Tibial nerve (tissue), 4 donors: ENCODE results near the gene UPK3A. TPM values are rescaled to one million over a fixed set of nuclear protein-coding genes. Genes with fewer than 3 reads are reported as not detected.
A peak's percentile ranks its signal among the peaks of the same experiment; 100 is the strongest.

Experiments used
- DNase-seq, 2 donors: peaks; one replicate each; pipeline ENCODE4 v3.0.0-alpha.2; 2019; ENCODE audit warnings: low spot score in 2 of 2
- H3K27ac ChIP-seq, 4 donors: fragments of 200-600 bp; sonication (generic) in 3 of 4; one replicate each; pipeline ENCODE4 v1.5.1; 2017 to 2019; ENCODE audit warnings: mild to moderate bottlenecking in 1 of 4
- H3K27me3 ChIP-seq, 2 donors: fragments of 200-600 bp; sonication (generic) in 1 of 2; one replicate each; pipeline versions ENCODE4 v1.5.1 to v1.6.0; 2017 to 2019
- H3K36me3 ChIP-seq, 3 donors: fragments of 200-600 bp; sonication (generic); one replicate each; pipeline ENCODE4 v1.5.1; 2018 to 2019
- H3K4me1 ChIP-seq, 4 donors: fragments of 200-600 bp; sonication (generic) in 3 of 4; one replicate each; pipeline ENCODE4 v1.5.1; 2017 to 2019
- H3K4me3 ChIP-seq, 4 donors: fragments of 200-600 bp; sonication (generic) in 3 of 4; one replicate each; pipeline ENCODE4 v1.5.1; 2017 to 2019; ENCODE audit warnings: mild to moderate bottlenecking in 1 of 4, moderate library complexity in 1 of 4
- H3K9me3 ChIP-seq, 4 donors: fragments of 200-600 bp; sonication (generic) in 3 of 4; one replicate each; pipeline ENCODE4 v1.5.1; 2017 to 2019
- EP300 ChIP-seq, 2 donors: sonication (generic); formaldehyde crosslinking; IDR thresholded peaks; one replicate each; pipeline ENCODE4 v1.6.1; 2017; ENCODE audit warnings: antibody characterized with exemption in 2 of 2, mild to moderate bottlenecking in 1 of 2
- POLR2A ChIP-seq, 2 donors: fragments of 450-650 bp; IDR thresholded peaks; one replicate each; pipeline ENCODE4 v1.6.1; 2017; ENCODE audit warnings: antibody characterized with exemption in 2 of 2, mild to moderate bottlenecking in 2 of 2, moderate library complexity in 2 of 2
- WGBS, 2 donors: methylation state at CpG; one replicate each; pipeline ENCODE4 v1.1.5; 2018; 5-methylcytosine and 5-hydroxymethylcytosine counted together
- total RNA-seq, 4 donors: library from RNA; depleted of rRNA; stranded (reverse); fragments of >200 nt; gene quantifications; one replicate each; pipeline ENCODE4 v1.1.0, GENCODE V29; 2016
- TF ChIP-seq, protein P1 (sequence below), 5 experiments: fragments of 200-600 bp in 3 of 5; fragments of 450-650 bp in 2 of 5; sonication (generic) in 3 of 5; IDR thresholded peaks; one replicate each; pipeline ENCODE4 v1.5.1; 2016 to 2019; ENCODE audit warnings: antibody characterized with exemption in 5 of 5, mild to moderate bottlenecking in 3 of 5, moderate library complexity in 2 of 5

The UPK3A gene
- total RNA-seq, 4 donors from 2014 or later: not detected

DNA sequence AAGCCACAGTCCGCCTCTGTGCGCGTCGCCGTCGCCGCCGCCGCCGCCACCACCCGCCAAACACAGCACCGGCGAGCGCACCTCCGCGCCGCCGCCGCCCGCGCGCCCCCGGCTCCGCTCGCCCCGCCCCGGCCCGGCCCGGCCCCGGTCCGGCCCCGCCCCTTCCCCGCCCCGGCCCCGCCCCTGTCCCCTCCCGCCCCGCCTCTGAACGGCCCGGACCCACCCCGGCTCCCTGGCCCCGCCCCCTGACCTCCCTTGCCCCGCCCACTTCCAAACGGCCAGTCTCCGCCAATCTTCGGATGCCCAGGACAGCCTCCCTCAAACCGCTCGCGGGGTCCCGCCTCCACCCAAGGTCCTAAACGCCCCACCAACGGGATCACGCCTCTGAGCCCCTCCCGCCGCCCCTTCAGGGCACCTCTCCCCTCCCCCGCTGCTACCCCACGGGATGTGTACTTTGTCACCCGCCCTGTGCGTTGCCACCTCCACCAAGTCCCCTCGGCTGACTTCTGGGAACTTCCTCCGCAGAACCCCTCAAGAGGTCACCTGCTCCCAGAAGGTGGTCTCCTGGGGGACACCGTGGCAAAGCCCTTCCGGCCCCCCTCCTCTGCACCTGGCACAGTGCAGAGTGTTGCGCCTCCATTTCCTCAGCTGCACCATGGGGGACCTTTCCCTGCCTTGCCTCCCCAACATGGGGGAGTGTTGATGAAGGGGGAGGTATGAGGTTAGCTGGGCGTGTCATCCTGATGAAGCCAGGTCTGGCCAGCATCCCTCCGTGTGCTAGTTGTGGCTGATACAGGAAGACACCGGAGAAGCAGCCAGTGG lies 43.7 kb upstream of the UPK3A start, which contains the start of gene KIAA0930:
Gene KIAA0930 (minus strand): TSS at position 85 of the 822 bp plus-strand sequence. CDS start 191 bp downstream, outside the sequence.
- H3K36me3 ChIP-seq: peaks cover 0 to 13% (median 0%) of the 10 kb centered on the region in 3 donors
- no peaks in the 10 kb centered on the region for H3K27me3 ChIP-seq
- WGBS, 2 donors: 20 to 22% methylated on average over 19 to 20 of the region's 66 CpGs
- TF ChIP-seq, protein P1, sequence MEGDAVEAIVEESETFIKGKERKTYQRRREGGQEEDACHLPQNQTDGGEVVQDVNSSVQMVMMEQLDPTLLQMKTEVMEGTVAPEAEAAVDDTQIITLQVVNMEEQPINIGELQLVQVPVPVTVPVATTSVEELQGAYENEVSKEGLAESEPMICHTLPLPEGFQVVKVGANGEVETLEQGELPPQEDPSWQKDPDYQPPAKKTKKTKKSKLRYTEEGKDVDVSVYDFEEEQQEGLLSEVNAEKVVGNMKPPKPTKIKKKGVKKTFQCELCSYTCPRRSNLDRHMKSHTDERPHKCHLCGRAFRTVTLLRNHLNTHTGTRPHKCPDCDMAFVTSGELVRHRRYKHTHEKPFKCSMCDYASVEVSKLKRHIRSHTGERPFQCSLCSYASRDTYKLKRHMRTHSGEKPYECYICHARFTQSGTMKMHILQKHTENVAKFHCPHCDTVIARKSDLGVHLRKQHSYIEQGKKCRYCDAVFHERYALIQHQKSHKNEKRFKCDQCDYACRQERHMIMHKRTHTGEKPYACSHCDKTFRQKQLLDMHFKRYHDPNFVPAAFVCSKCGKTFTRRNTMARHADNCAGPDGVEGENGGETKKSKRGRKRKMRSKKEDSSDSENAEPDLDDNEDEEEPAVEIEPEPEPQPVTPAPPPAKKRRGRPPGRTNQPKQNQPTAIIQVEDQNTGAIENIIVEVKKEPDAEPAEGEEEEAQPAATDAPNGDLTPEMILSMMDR (IDR thresholded peaks at IDR 0.05): no peak
- TF ChIP-seq POLR2A (IDR thresholded peaks at IDR 0.05) (no peak), EP300 (IDR thresholded peaks at IDR 0.05) (no peak)
- no peaks in the 10 kb centered on the region for H3K9me3 ChIP-seq
- peaks cover 0 to 60% (median 27%) of the 10 kb centered on the region in 4 donors for H3K4me1 ChIP-seq
- peak; percentile 65 to 73 for DNase-seq
- H3K4me3 ChIP-seq: peak within 1 kb of the TSS; percentile 62 to 89 (median 74)
- peak within 1 kb of the TSS in 3 of 4 donors; percentile 74 to 85 (median 78) for H3K27ac ChIP-seq

DNA sequence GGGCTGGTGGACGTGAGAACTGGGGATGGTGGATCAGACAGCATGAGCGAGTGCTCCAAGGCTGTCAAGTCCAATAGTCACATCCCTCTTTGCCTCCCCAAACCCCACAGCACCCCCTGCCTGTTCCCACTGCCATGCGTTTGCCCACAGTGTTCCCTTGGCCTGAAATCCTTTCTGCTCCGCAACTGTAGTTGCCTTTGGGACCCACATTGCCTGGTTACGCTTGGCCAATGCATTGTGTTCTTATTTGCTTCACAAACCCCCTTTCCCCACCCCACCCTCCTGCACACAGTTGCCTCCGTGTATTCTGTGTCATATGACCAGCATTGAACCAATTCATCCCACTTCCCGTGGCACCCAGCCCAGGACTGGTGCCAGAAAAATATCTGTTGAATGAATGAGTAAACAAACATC lies 42.0 kb upstream of the UPK3A start:
- TF ChIP-seq POLR2A (IDR thresholded peaks at IDR 0.05): no peak
- TF ChIP-seq, protein P1 (IDR thresholded peaks at IDR 0.05): peak in 3 of 5 experiments; percentile 10 to 39 (median 21)
- TF ChIP-seq EP300 (IDR thresholded peaks at IDR 0.05): peak in 1 of 2 donors; percentile 48
- Histone ChIP-seq H3K4me3 (no peak overlapping the region), H3K9me3 (no peaks in the 10 kb centered on the region), H3K4me1 (peaks cover 0 to 50% (median 23%) of the 10 kb centered on the region in 4 donors), H3K27ac (peak overlapping the region in 2 of 4 donors; percentile 39 to 55), H3K27me3 (no peaks in the 10 kb centered on the region), H3K36me3 (peaks cover 0 to 6% (median 0%) of the 10 kb centered on the region in 3 donors)
- WGBS, 2 donors: 27 to 45% methylated on average over 7 of the region's 7 CpGs
- DNase-seq: no peak

DNA sequence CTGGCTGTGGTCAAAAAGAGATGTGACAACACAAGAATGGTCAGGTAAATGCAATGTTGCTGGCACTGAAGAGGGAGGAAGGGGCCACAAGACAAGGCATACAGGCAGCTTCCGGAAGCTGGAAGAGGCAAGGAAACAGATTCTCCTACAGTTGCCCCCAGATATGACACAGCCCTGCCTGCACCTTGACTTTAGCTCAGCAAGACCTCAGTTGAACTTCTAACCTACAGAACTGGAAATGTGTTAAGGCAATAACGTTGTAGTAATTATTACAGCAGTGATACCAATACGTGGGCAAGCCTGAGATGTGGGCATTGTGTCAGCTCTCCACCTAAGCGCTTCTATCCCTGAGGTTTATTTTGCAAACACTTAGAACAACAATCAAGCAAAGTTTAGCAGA lies 39.8 kb upstream of the UPK3A start:
- H3K27me3 ChIP-seq: no peaks in the 10 kb centered on the region
- peaks cover 0 to 29% (median 15%) of the 10 kb centered on the region in 4 donors for H3K4me1 ChIP-seq
- no peak overlapping the region for H3K4me3 ChIP-seq
- TF ChIP-seq EP300 (IDR thresholded peaks at IDR 0.05) (no peak), POLR2A (IDR thresholded peaks at IDR 0.05) (no peak)
- TF ChIP-seq, protein P1 (IDR thresholded peaks at IDR 0.05): no peak
- H3K27ac ChIP-seq: no peak overlapping the region
- no peaks in the 10 kb centered on the region for H3K36me3 ChIP-seq
- no peak for DNase-seq
- WGBS, 2 donors: 80 to 87% methylated on average over 4 of the region's 4 CpGs
- H3K9me3 ChIP-seq: no peaks in the 10 kb centered on the region

DNA sequence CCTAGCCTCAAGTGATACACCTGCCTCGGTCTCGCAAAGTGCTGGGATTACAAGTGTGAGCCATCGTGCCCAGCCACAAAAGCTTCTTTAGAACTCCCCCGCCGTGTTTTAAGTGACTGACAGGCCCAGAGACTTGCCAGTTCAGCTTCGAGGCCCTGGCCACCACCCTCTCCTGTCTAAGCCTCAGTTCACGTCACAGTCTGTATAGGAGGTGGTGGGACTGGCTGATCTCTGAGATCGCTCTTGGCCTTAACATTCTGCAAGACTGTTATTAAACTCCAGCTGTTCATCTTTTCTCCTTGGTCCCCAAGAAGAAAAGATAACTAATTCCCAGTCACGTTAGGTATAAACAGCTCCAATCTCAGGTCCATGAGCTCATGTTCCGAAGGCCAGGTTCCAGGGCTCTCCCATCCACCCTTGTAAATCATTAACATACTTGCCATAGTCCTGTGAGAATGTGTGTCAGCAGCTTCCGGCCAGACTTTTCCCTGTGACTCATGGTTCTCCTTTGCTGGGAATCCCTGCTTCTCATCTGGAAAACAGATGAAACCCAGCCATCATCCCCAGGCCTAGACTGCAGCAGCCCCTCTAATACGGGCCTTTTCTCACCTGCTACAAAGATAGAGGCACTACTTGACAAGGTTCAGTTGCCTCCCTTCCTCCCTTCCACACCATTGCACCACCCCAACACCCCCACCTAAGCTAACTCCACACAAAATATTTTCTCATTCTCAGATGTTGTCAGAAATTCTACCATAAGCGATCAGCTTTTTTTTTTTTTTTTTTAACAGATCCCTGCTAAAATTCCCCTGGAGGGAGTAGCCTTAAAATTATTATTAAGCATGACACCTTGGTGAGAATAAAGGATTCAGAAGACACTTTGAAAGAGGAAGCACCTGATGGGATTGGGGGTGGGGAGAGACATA lies 38.4 kb upstream of the UPK3A start:
- Histone ChIP-seq H3K27me3 (no peaks in the 10 kb centered on the region), H3K9me3 (no peaks in the 10 kb centered on the region), H3K4me1 (peaks cover 0 to 21% (median 10%) of the 10 kb centered on the region in 4 donors), H3K4me3 (no peak overlapping the region), H3K36me3 (no peaks in the 10 kb centered on the region), H3K27ac (peak overlapping the region in 2 of 4 donors; percentile 30 to 70)
- no peak for TF ChIP-seq EP300 (IDR thresholded peaks at IDR 0.05)
- TF ChIP-seq, protein P1 (IDR thresholded peaks at IDR 0.05): no peak
- TF ChIP-seq POLR2A (IDR thresholded peaks at IDR 0.05): no peak
- no peak for DNase-seq
- WGBS, 2 donors: 67 to 71% methylated on average over 13 of the region's 13 CpGs
